Karpas-422 (cell line): ENCODE data around the gene ZRANB2. TPM values are rescaled to one million over a fixed set of nuclear protein-coding genes. Genes with fewer than 3 reads are reported as not detected.
A peak's percentile ranks its signal among the peaks of the same experiment; 100 is the strongest.

Experiments
- DNase-seq: peaks from one replicate; pipeline ENCODE4 v3.0.0-alpha.2; 2015
- H2AFZ ChIP-seq: fragments of 200-600 bp; sonication (generic); 2 replicates; pipeline ENCODE4 v1.6.1; 2014; ENCODE audit warnings: antibody characterized with exemption, low read length, mixed read lengths
- H3K27ac ChIP-seq: fragments of 200-600 bp; sonication (generic); 2 replicates; pipeline ENCODE4 v1.5.1; 2014; ENCODE audit warnings: mild to moderate bottlenecking, low read length, moderate library complexity
- H3K27me3 ChIP-seq: fragments of 200-600 bp; sonication (generic); 2 replicates; pipeline ENCODE4 v1.6.1; 2014; ENCODE audit warnings: low read length, mixed read lengths
- H3K36me3 ChIP-seq: fragments of 200-600 bp; sonication (generic); 2 replicates; pipeline ENCODE4 v1.6.1; 2014; ENCODE audit warnings: low read length, mixed read lengths; ENCODE audit not compliant: insufficient read depth
- H3K4me1 ChIP-seq: fragments of 200-600 bp; sonication (generic); 2 replicates; pipeline ENCODE4 v1.6.1; 2014; ENCODE audit warnings: mild to moderate bottlenecking, low read length, mixed read lengths
- H3K4me2 ChIP-seq: fragments of 200-600 bp; sonication (generic); 2 replicates; pipeline ENCODE4 v1.6.1; 2014; ENCODE audit warnings: low read length, low read depth, mild to moderate bottlenecking; ENCODE audit not compliant: poor library complexity, severe bottlenecking
- H3K4me3 ChIP-seq: fragments of 200-600 bp; sonication (generic); 2 replicates; pipeline ENCODE4 v1.5.1; 2014; ENCODE audit warnings: mild to moderate bottlenecking, antibody characterized with exemption, low read length, mixed read lengths
- H3K79me2 ChIP-seq: fragments of 200-600 bp; sonication (generic); 2 replicates; pipeline ENCODE4 v1.6.1; 2014; ENCODE audit warnings: mild to moderate bottlenecking, low read length, mixed read lengths
- H3K9ac ChIP-seq: fragments of 200-600 bp; sonication (generic); 2 replicates; pipeline ENCODE4 v1.6.0; 2014; ENCODE audit warnings: low read length
- H3K9me2 ChIP-seq: fragments of 200-600 bp; sonication (generic), shearing (Covaris generic); replicated peaks from 2 replicates; pipeline ENCODE4 v1.6.0; 2014; ENCODE audit warnings: mild to moderate bottlenecking, low read length, moderate library complexity; ENCODE audit not compliant: insufficient read depth
- H3K9me3 ChIP-seq: fragments of 300-700, 200-600 bp; sonication (generic); 2 replicates; pipeline ENCODE4 v1.6.1; 2014; ENCODE audit warnings: low read length, mixed read lengths
- H4K20me1 ChIP-seq: fragments of 200-600 bp; sonication (generic); 2 replicates; pipeline ENCODE4 v1.6.1; 2014; ENCODE audit warnings: mild to moderate bottlenecking, antibody characterized with exemption, low read length, low read depth; ENCODE audit not compliant: insufficient read depth
- total RNA-seq: library from RNA; depleted of rRNA; stranded (reverse); fragments of >200 nt; shearing (Covaris generic); gene quantifications from 2 replicates; pipeline ENCODE4 v1.2.3, GENCODE V29; 2014; ENCODE audit warnings: low replicate concordance

ZRANB2 gene
- total RNA-seq, 1 experiment from 2014 or later = 128 TPM

GRCh38 chr1:71081697-71082080, 854 bp upstream of the ZRANB2 start:
- H3K79me2 ChIP-seq = peaks cover 40% of the 10 kb centered on the region
- H3K4me2 ChIP-seq = peak overlapping the region; percentile 94
- peak overlapping the region; percentile 95 for H3K9ac ChIP-seq
- H3K27ac ChIP-seq = no peak overlapping the region
- DNase-seq = no peak
- peaks cover 26% of the 10 kb centered on the region; the same call in 1 of the 2 replicates for H3K36me3 ChIP-seq
- H3K27me3 ChIP-seq = no peaks in the 10 kb centered on the region
- H4K20me1 ChIP-seq = peaks cover 16% of the 10 kb centered on the region
- H3K9me2 ChIP-seq = 0 out of 2 replicates have a peak, but pooled peaks cover 6% of the 10 kb centered on the region
- no peaks in the 10 kb centered on the region for H3K9me3 ChIP-seq
- H3K4me3 ChIP-seq = peak overlapping the region; percentile 95
- peaks cover 30% of the 10 kb centered on the region for H3K4me1 ChIP-seq
- peak overlapping the region; percentile 33 for H2AFZ ChIP-seq

GRCh38 chr1:71080230-71080738, 551 bp downstream of the ZRANB2 start:
- Histone ChIP-seq H3K9me2 (0 out of 2 replicates have a peak, but pooled peaks cover 6% of the 10 kb centered on the region), H3K79me2 (peaks cover 54% of the 10 kb centered on the region), H2AFZ (no peak overlapping the region), H3K27me3 (no peaks in the 10 kb centered on the region), H3K27ac (peak overlapping the region; percentile 79), H3K9ac (peak overlapping the region; percentile 95), H3K4me1 (peaks cover 32% of the 10 kb centered on the region), H3K4me2 (peak overlapping the region; percentile 94), H4K20me1 (peaks cover 16% of the 10 kb centered on the region), H3K9me3 (no peaks in the 10 kb centered on the region), H3K4me3 (peak overlapping the region; percentile 95), H3K36me3 (peaks cover 40% of the 10 kb centered on the region; the same call in 1 of the 2 replicates)
- DNase-seq = peak; percentile 67

GRCh38 chr1:71074681-71075080, 6.2 kb downstream of the ZRANB2 start:
- H3K4me2 ChIP-seq = no peak overlapping the region
- peaks cover 74% of the 10 kb centered on the region for H3K79me2 ChIP-seq
- no peak overlapping the region for H2AFZ ChIP-seq
- no peaks in the 10 kb centered on the region for H3K9me3 ChIP-seq
- H3K4me1 ChIP-seq = peaks cover 22% of the 10 kb centered on the region
- H3K27me3 ChIP-seq = no peaks in the 10 kb centered on the region
- peaks cover 89% of the 10 kb centered on the region for H3K36me3 ChIP-seq
- H3K9me2 ChIP-seq = no peaks in the 10 kb centered on the region
- H3K9ac ChIP-seq = no peak overlapping the region
- H3K27ac ChIP-seq = no peak overlapping the region
- DNase-seq = no peak
- no peak overlapping the region for H3K4me3 ChIP-seq
- peaks cover 10% of the 10 kb centered on the region for H4K20me1 ChIP-seq

GRCh38 chr1:71072273-71072672, 8.6 kb downstream of the ZRANB2 start:
- Histone ChIP-seq H3K9me3 (no peaks in the 10 kb centered on the region), H3K9ac (no peak overlapping the region), H4K20me1 (no peaks in the 10 kb centered on the region), H3K27me3 (no peaks in the 10 kb centered on the region), H3K4me1 (peaks cover 3% of the 10 kb centered on the region; the same call in 1 of the 2 replicates), H2AFZ (no peak overlapping the region), H3K36me3 (peaks cover 88% of the 10 kb centered on the region), H3K27ac (no peak overlapping the region), H3K79me2 (peaks cover 50% of the 10 kb centered on the region), H3K4me3 (no peak overlapping the region), H3K4me2 (no peak overlapping the region), H3K9me2 (no peaks in the 10 kb centered on the region)
- no peak for DNase-seq

GRCh38 chr1:71071720-71072119, 9.1 kb downstream of the ZRANB2 start:
- Histone ChIP-seq H2AFZ (no peak overlapping the region), H3K36me3 (peaks cover 89% of the 10 kb centered on the region), H3K27me3 (no peaks in the 10 kb centered on the region), H4K20me1 (0 out of 2 replicates have a peak, but pooled peaks cover 1% of the 10 kb centered on the region), H3K9me3 (no peaks in the 10 kb centered on the region), H3K9ac (no peak overlapping the region), H3K9me2 (no peaks in the 10 kb centered on the region), H3K4me3 (no peak overlapping the region), H3K4me2 (no peak overlapping the region), H3K27ac (no peak overlapping the region), H3K79me2 (peaks cover 46% of the 10 kb centered on the region), H3K4me1 (peaks cover 3% of the 10 kb centered on the region; the same call in 1 of the 2 replicates)
- DNase-seq = no peak

- peaks cover 14% of the 10 kb centered on the region for H3K4me1 ChIP-seq
- no peaks in the 10 kb centered on the region for H3K27me3 ChIP-seq
- no peak overlapping the region for H2AFZ ChIP-seq
- no peak for DNase-seq
- no peak overlapping the region for H3K27ac ChIP-seq
- H3K4me3 ChIP-seq = no peak overlapping the region
- no peaks in the 10 kb centered on the region for H3K9me3 ChIP-seq
- H4K20me1 ChIP-seq = 0 out of 2 replicates have a peak, but pooled peaks cover 5% of the 10 kb centered on the region
- no peaks in the 10 kb centered on the region for H3K9me2 ChIP-seq
- H3K79me2 ChIP-seq = peaks cover 15% of the 10 kb centered on the region
- H3K36me3 ChIP-seq = peaks cover 90% of the 10 kb centered on the region
- H3K4me2 ChIP-seq = no peak overlapping the region
- no peak overlapping the region for H3K9ac ChIP-seq
Observed at GRCh38 chr1:71068325-71069240, 12.3 kb downstream of the ZRANB2 start.

- Histone ChIP-seq H2AFZ (no peak overlapping the region), H3K9ac (no peak overlapping the region), H3K79me2 (no peaks in the 10 kb centered on the region), H3K9me2 (no peaks in the 10 kb centered on the region), H3K4me3 (no peak overlapping the region), H3K4me1 (no peaks in the 10 kb centered on the region), H3K4me2 (no peak overlapping the region), H3K9me3 (no peaks in the 10 kb centered on the region), H3K27ac (no peak overlapping the region), H3K27me3 (no peaks in the 10 kb centered on the region), H4K20me1 (no peaks in the 10 kb centered on the region; the same call in 1 of the 2 replicates), H3K36me3 (peaks cover 11% of the 10 kb centered on the region; the same call in 1 of the 2 replicates)
- DNase-seq = no peak
Observed at GRCh38 chr1:71054791-71055190, 26.0 kb downstream of the ZRANB2 start.

- Histone ChIP-seq H3K27me3 (no peaks in the 10 kb centered on the region), H2AFZ (no peak overlapping the region), H3K9ac (no peak overlapping the region)
Observed at GRCh38 chr1:71054281-71054731, 26.5 kb downstream of the ZRANB2 start.

More at GRCh38 chr1:71054281-71054731, 26.5 kb downstream of the ZRANB2 start:
- Histone ChIP-seq H3K36me3 (peaks cover 11% of the 10 kb centered on the region; the same call in 1 of the 2 replicates), H3K4me3 (no peak overlapping the region), H3K4me1 (no peaks in the 10 kb centered on the region), H3K27ac (no peak overlapping the region), H3K9me2 (no peaks in the 10 kb centered on the region), H3K4me2 (no peak overlapping the region), H3K79me2 (no peaks in the 10 kb centered on the region), H3K9me3 (no peaks in the 10 kb centered on the region), H4K20me1 (no peaks in the 10 kb centered on the region; the same call in 1 of the 2 replicates)
- DNase-seq = no peak
